HG02623 (cell line): ENCODE measurements around the gene TRAPPC14.

Experiments
- ATAC-seq: cut with Tn5 transposase; IDR thresholded peaks from one replicate; pipeline ENCODE4 v1.9.1; 2021; ENCODE audit warnings: moderate library complexity; ENCODE audit not compliant: unreplicated experiment

The TRAPPC14 gene

GRCh38 chr7:100173806-100174495 lies 15.4 kb upstream of the TRAPPC14 start:
- ATAC-seq = no peak

- ATAC-seq = no peak
These were observed 13.3 kb upstream of the TRAPPC14 start for GRCh38 chr7:100171840-100172239.

GRCh38 chr7:100171087-100171681 lies 12.7 kb upstream of the TRAPPC14 start:
- ATAC-seq = no peak

- ATAC-seq = no peak
These were observed 11.8 kb upstream of the TRAPPC14 start for GRCh38 chr7:100170101-100170897.

- ATAC-seq = no peak
These were observed 10.8 kb upstream of the TRAPPC14 start for GRCh38 chr7:100169147-100169850.

- no peak for ATAC-seq
These were observed 9.4 kb upstream of the TRAPPC14 start for GRCh38 chr7:100167912-100168323.

GRCh38 chr7:100166970-100167911 lies 8.7 kb upstream of the TRAPPC14 start:
- ATAC-seq = no peak

GRCh38 chr7:100166317-100166940 lies 7.9 kb upstream of the TRAPPC14 start:
- no peak for ATAC-seq

GRCh38 chr7:100163871-100164270 lies 5.3 kb upstream of the TRAPPC14 start:
- no peak for ATAC-seq

- no peak for ATAC-seq
These were observed 4.5 kb upstream of the TRAPPC14 start for GRCh38 chr7:100163006-100163531.

GRCh38 chr7:100160067-100160466 lies 1.5 kb upstream of the TRAPPC14 start:
- no peak for ATAC-seq

- no peak for ATAC-seq
These were observed 638 bp upstream of the TRAPPC14 start for GRCh38 chr7:100159099-100159623.

GRCh38 chr7:100157334-100158228 lies 942 bp downstream of the TRAPPC14 start:
- no peak for ATAC-seq

- ATAC-seq = no peak
These were observed 1.5 kb downstream of the TRAPPC14 start for GRCh38 chr7:100157069-100157333.

GRCh38 chr7:100156331-100157068 lies 2.0 kb downstream of the TRAPPC14 start:
- no peak for ATAC-seq

- ATAC-seq = no peak
These were observed 2.8 kb downstream of the TRAPPC14 start for GRCh38 chr7:100155553-100156317.
